Spleen (tissue), 7 donors: ENCODE measurements around the gene IL1RAPL1.

ENCODE experiments used
- CTCF ChIP-seq, 11 experiments: fragments of 200-600 bp in 7 of 11; fragments of 450-650 bp in 4 of 11; sonication (generic) in 4 of 11; IDR thresholded peaks in 8 of 11; conservative IDR thresholded peaks in 3 of 11; 1 replicate in 7 of 11; 2 replicates in 4 of 11; pipeline versions ENCODE4 v1.4.0 to v1.8.0; 2016 to 2021; ENCODE audit warnings: antibody characterized with exemption in 11 of 11, inconsistent platforms in 4 of 11, mild to moderate bottlenecking in 1 of 11
- POLR2A ChIP-seq, 3 donors: fragments of 450-650 bp; IDR thresholded peaks; one replicate each; pipeline ENCODE4 v1.5.1; 2017; ENCODE audit warnings: antibody characterized with exemption in 3 of 3, mild to moderate bottlenecking in 1 of 3
- POLR2AphosphoS5 ChIP-seq, 3 donors: sonication (generic); formaldehyde crosslinking; IDR thresholded peaks; one replicate each; pipeline ENCODE4 v1.5.1; 2017; ENCODE audit warnings: antibody characterized with exemption in 3 of 3
- donor health status: DM: no; HTN: no; CAD: no; lungs with moderate emphysema.
- donor health status: DM: no; HTN: no; CAD: no.
- donor health status: DM: no; HTN: no; CAD: no.

- TF ChIP-seq CTCF (IDR thresholded peaks at IDR 0.05 in 8 of 11, conservative IDR thresholded peaks at IDR 0.05 in 3 of 11) (no peak), POLR2A (IDR thresholded peaks at IDR 0.05) (no peak), POLR2AphosphoS5 (IDR thresholded peaks at IDR 0.05) (no peak)
These were observed at the start of gene IL1RAPL1 for GRCh38 chrX:28586981-28587551.
